ENCODE data around the gene KCNJ11.

Gene KCNJ11

GRCh38 chr11:17353821-17354600 lies 34.4 kb downstream of the KCNJ11 start:
- DNase-seq, result no peak

GRCh38 chr11:17352950-17353820 lies 35.3 kb downstream of the KCNJ11 start:
- peak; percentile 85 for DNase-seq

DNA sequence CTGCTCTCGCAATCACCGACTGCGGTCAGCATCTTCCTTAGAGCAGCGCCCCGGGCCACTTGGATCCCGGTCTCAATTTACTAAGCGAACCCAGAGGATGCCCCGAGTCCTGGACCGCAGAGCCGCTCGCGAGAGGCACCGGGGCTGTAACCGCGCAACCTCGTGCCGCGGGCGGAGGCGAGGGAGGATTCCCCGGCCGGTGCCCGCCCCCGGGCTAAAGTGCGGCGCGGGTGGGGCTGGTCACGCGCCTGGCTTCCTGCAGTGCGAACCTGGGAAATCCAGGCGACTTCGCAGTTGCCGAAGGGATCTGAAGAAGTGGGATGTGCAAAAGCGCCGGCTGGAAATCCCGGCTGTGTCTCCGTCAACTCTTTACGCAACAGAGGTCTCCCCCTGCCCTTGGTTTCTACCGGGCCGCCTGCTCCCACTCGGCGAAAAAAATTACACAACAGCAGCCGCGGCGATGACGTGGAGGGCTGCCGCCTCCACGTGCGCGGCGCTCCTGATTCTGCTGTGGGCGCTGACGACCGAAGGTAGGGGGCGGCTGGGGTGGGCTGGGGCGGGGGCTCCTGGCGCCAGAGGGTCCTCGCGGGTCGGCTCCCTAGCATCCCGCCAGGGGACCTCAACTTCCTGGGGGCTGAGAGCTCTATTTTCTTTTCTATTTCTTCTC lies 36.8 kb downstream of the KCNJ11 start, which contains the start of gene NCR3LG1:
NCR3LG1 (plus strand) TSS at position 291 of the 667 bp plus-strand sequence; CDS start at position 461, 170 bp downstream.
- peak; percentile 54 for DNase-seq

DNA sequence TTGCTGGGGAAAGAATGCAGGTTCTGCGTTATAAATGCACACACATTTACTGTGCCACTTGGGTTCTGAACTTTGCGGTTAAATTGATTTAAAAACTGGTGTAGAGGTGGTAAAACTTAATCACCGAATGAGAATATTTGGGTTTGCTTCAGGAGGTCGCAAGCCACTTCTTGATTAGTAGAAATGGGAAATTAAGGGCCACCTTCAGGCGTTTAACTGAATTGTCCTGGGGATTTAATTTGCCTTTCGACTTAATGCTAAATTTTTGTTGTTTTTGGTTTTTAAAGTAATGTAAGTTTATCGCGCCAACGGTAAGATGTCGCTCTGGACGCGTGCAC lies 37.3 kb downstream of the KCNJ11 start:
- no peak for DNase-seq

DNA sequence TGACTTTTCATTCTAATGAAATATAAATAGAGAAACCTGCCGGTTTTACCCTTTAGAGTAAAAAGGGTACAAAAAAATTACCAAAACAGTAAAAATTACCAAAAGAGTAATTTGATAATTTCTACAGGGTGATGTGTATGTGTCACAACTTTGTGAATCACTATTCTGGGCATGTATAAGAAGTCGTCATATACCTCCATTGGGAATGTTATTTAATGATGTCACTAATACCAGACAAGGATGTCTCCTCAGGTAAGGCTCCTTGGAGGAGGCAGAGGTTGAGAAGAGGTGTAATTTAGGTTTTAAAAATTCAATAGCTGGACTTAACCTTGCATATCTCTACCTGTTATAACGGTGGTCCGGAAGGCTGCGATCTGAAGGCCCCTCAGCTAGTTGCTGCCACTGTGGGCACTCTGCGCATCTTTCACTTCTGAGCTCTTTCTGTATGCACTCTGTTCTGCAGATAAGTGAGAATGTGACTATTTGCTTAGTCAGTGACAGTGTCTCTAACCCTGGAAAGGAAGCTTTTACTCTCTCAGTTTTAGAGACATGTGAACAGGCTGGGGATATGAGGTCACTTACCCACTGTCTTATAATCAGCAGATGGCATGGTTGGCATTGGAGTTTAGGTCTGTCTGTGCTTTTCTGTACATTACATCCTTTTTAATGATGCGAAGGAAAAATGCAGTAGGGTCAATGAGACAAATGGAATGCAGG lies 37.8 kb downstream of the KCNJ11 start:
- DNase-seq, result no peak

- DNase-seq, result no peak
These were observed 40.8 kb downstream of the KCNJ11 start for GRCh38 chr11:17347676-17348075.

DNA sequence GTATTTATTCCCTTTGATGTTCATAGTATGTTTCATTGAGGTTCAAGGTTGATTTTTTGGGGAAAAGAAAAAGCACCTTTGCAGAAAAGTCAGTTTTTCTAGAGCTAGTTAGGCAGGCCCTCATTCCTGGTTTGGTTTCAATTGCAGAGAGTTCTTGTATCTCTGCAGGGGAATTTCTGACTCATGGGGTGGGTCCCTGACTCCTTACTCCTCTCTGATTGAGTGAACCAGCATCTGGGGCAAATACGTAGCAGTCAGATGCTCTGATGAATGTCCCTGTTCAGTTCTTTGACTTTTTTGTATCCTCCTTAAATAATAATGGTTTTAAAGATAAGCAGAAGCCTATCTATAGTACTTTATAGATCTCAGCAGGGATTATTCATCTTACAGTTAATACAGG lies 44.6 kb downstream of the KCNJ11 start:
- DNase-seq, result no peak

- no peak for DNase-seq
These were observed 45.2 kb downstream of the KCNJ11 start for GRCh38 chr11:17343257-17343656.
